Transverse colon (tissue), 4 donors: ENCODE measurements around the gene TMEM74B. TPM values are rescaled to one million over a fixed set of nuclear protein-coding genes. Genes with fewer than 3 reads are reported as not detected.
"Not testable (repeated sequence)": the region's sequence is repeated elsewhere in the genome, so short reads cannot be mapped to it uniquely, and the experiment has no call there.

Source experiments
- DNase-seq: peaks from one replicate; pipeline ENCODE4 v3.0.0-alpha.2; 2019
- H3K27ac ChIP-seq, 4 donors: fragments of 200-600 bp; sonication (generic); 2 replicates each; pipeline ENCODE4 v1.5.1; 2016 to 2018; ENCODE audit warnings: inconsistent platforms in 4 of 4
- H3K27me3 ChIP-seq: fragments of 200-600 bp; sonication (generic); 2 replicates; pipeline ENCODE4 v1.5.1; 2017; ENCODE audit warnings: inconsistent platforms
- H3K36me3 ChIP-seq, 4 donors: fragments of 200-600 bp; sonication (generic); 2 replicates each; pipeline ENCODE4 v1.5.1; 2017 to 2019; ENCODE audit warnings: inconsistent platforms in 4 of 4
- H3K4me1 ChIP-seq, 4 donors: fragments of 200-600 bp; sonication (generic); 2 replicates each; pipeline ENCODE4 v1.5.1; 2017 to 2020; ENCODE audit warnings: inconsistent platforms in 4 of 4
- H3K4me3 ChIP-seq, 4 donors: fragments of 200-600 bp; sonication (generic); 1 replicate in 1 of 4; 2 replicates in 3 of 4; pipeline versions ENCODE4 v1.5.1 to v1.6.1; 2017 to 2019; ENCODE audit warnings: inconsistent platforms in 4 of 4
- H3K9me3 ChIP-seq, 2 donors: fragments of 200-600 bp; sonication (generic); 2 replicates each; pipeline ENCODE4 v1.5.1; 2017 to 2019; ENCODE audit warnings: inconsistent platforms in 2 of 2
- EP300 ChIP-seq: sonication (generic); formaldehyde crosslinking; IDR thresholded peaks from one replicate; pipeline ENCODE4 v1.6.1; 2017; ENCODE audit warnings: antibody characterized with exemption, low read depth
- POLR2A ChIP-seq: fragments of 450-650 bp; IDR thresholded peaks from one replicate; pipeline ENCODE4 v1.6.1; 2016; ENCODE audit warnings: antibody characterized with exemption, mild to moderate bottlenecking, moderate library complexity
- POLR2AphosphoS5 ChIP-seq, 3 donors: sonication (generic); formaldehyde crosslinking; IDR thresholded peaks; one replicate each; pipeline ENCODE4 v1.6.1; 2016; ENCODE audit warnings: antibody characterized with exemption in 3 of 3
- WGBS, 2 donors: methylation state at CpG; one replicate each; pipeline ENCODE4 v1.1.5; 2018; ENCODE audit warnings: low coverage in 1 of 2; 5-methylcytosine and 5-hydroxymethylcytosine counted together
- in situ Hi-C, 4 donors: fragments of 200-750 bp; cut with MboI; loops; one replicate each; pipeline versions ENCODE4 v1.15.0 to v1.15.1; 2017; ENCODE audit warnings: low sequenced_read_pairs in 3 of 4, low pct_ligation_motif_present in 1 of 4, low pct_unique_long_range_greater_than_20kb in 1 of 4
- intact Hi-C: fragments of 100-400 bp; cut with DNase I; formaldehyde crosslinking; loops from one replicate; pipeline ENCODE4 v1.15.1; 2023; ENCODE audit warnings: low total_unique reads
- total RNA-seq, 4 donors: library from RNA; depleted of rRNA; stranded (reverse); fragments of >200 nt; gene quantifications; one replicate each; pipeline ENCODE4 v1.1.0, GENCODE V29; 2016
- TF ChIP-seq, protein P1 (sequence below), 5 experiments: fragments of 200-600 bp in 3 of 5; fragments of 450-650 bp in 2 of 5; sonication (generic) in 3 of 5; IDR thresholded peaks; 1 replicate in 2 of 5; 2 replicates in 3 of 5; pipeline ENCODE4 v1.5.1; 2016 to 2017; ENCODE audit warnings: antibody characterized with exemption in 5 of 5, inconsistent platforms in 3 of 5, mild to moderate bottlenecking in 2 of 5, moderate library complexity in 1 of 5

Gene TMEM74B
- total RNA-seq, 4 donors from 2014 or later: 0.96 to 10.5 (median 4.0) TPM; not detected in 1

DNA sequence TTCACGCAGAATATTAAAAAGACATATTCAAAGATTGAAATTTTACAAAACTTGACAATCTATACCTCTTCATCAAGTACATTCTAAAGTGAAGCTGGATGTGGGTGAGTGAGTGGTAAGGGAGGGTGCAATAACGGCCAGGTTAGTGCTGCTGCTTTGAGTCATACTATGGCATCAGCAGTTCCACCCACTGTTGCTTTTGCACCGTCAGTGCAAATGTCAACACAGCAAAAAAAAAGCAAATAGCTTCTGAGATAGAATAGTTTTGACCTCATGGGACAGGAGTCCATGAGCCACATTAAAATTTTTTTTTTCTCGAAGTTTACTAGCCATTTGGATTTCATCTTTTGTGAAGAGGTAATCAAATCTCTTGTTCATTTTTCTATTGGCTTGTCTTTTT is 34.6 kb downstream of the TMEM74B start:
- H3K4me1 ChIP-seq: no peaks in the 10 kb centered on the region
- 57 to 61% methylated on average over 4 of the region's 4 CpGs for WGBS, 2 donors
- no peaks in the 10 kb centered on the region for H3K27me3 ChIP-seq
- H3K27ac ChIP-seq: no peak overlapping the region
- TF ChIP-seq POLR2AphosphoS5 (IDR thresholded peaks at IDR 0.05): no peak
- TF ChIP-seq EP300: no peak
- TF ChIP-seq POLR2A: no peak
- TF ChIP-seq, protein P1, sequence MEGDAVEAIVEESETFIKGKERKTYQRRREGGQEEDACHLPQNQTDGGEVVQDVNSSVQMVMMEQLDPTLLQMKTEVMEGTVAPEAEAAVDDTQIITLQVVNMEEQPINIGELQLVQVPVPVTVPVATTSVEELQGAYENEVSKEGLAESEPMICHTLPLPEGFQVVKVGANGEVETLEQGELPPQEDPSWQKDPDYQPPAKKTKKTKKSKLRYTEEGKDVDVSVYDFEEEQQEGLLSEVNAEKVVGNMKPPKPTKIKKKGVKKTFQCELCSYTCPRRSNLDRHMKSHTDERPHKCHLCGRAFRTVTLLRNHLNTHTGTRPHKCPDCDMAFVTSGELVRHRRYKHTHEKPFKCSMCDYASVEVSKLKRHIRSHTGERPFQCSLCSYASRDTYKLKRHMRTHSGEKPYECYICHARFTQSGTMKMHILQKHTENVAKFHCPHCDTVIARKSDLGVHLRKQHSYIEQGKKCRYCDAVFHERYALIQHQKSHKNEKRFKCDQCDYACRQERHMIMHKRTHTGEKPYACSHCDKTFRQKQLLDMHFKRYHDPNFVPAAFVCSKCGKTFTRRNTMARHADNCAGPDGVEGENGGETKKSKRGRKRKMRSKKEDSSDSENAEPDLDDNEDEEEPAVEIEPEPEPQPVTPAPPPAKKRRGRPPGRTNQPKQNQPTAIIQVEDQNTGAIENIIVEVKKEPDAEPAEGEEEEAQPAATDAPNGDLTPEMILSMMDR (IDR thresholded peaks at IDR 0.05): no peak
- peaks cover 0 to 11% (median 3%) of the 10 kb centered on the region in 4 donors for H3K36me3 ChIP-seq
- no peak for DNase-seq
- no peaks in the 10 kb centered on the region for H3K9me3 ChIP-seq
- H3K4me3 ChIP-seq: no peak overlapping the region
- in situ Hi-C loops (no loop called here), intact Hi-C loops (no loop called here)

DNA sequence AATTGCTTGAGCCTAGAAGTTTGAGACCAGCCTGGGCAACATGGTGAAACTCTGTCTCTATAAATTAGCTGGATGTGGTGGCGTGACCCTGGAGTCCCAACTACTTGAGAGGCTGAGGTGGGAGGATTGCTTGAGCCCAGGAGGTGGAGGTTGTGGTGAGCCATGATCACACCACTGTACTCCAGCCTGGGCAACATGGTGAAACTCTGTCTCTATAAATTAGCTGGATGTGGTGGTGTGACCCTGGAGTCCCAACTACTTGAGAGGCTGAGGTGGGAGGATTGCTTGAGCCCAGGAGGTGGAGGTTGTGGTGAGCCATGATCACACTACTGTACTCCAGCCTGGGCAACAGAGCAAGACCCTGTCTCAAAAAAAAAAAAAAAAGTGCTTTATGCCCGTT is 35.0 kb downstream of the TMEM74B start:
- H3K36me3 ChIP-seq: peaks cover 0 to 10% (median 5%) of the 10 kb centered on the region in 4 donors
- H3K9me3 ChIP-seq, DNase-seq, H3K27me3 ChIP-seq, H3K27ac ChIP-seq, intact Hi-C loops, H3K4me1 ChIP-seq, H3K4me3 ChIP-seq: not testable (repeated sequence)
- in situ Hi-C loops: loop anchor here in 1 of 4 donors (25.0 kb wide), 1 partner anchor 312 kb away; the partner anchor contains the start of gene NSFL1C
- WGBS, 2 donors: 81 to 100% methylated on average over 1 to 2 of the region's 2 CpGs

DNA sequence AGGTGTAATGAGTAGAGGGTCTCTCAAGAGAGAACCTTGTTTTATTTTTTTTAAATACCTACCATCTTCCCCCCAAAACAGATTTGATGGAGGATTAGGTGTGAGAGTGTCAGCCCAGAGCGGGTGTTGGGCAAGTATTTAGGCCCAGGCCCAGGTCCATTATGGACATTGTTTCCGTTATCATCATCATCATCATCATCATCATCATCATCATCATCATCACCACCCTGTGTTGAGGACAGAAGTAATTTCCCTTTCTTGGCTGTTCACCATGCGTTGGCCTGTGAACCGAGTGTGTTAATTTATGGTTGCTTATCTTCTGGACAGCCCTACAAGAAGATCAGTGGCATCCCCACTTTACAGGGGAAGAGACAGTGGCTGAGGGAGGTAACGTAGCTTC is 37.8 kb downstream of the TMEM74B start:
- 82 to 90% methylated on average over 5 of the region's 5 CpGs for WGBS, 2 donors
- peaks cover 0 to 15% (median 5%) of the 10 kb centered on the region in 4 donors for H3K36me3 ChIP-seq
- no peaks in the 10 kb centered on the region for H3K27me3 ChIP-seq
- H3K9me3 ChIP-seq: no peaks in the 10 kb centered on the region
- intact Hi-C loops: no loop called here
- no peak overlapping the region for H3K4me3 ChIP-seq
- no peak overlapping the region for H3K27ac ChIP-seq
- no peaks in the 10 kb centered on the region for H3K4me1 ChIP-seq
- TF ChIP-seq POLR2A (no peak), EP300 (no peak), POLR2AphosphoS5 (IDR thresholded peaks at IDR 0.05) (no peak)
- TF ChIP-seq, protein P1 (IDR thresholded peaks at IDR 0.05): no peak
- in situ Hi-C loops: loop anchor here in 1 of 4 donors (25.0 kb wide), 1 partner anchor 315 kb away; the partner anchor contains the start of gene NSFL1C
- no peak for DNase-seq

DNA sequence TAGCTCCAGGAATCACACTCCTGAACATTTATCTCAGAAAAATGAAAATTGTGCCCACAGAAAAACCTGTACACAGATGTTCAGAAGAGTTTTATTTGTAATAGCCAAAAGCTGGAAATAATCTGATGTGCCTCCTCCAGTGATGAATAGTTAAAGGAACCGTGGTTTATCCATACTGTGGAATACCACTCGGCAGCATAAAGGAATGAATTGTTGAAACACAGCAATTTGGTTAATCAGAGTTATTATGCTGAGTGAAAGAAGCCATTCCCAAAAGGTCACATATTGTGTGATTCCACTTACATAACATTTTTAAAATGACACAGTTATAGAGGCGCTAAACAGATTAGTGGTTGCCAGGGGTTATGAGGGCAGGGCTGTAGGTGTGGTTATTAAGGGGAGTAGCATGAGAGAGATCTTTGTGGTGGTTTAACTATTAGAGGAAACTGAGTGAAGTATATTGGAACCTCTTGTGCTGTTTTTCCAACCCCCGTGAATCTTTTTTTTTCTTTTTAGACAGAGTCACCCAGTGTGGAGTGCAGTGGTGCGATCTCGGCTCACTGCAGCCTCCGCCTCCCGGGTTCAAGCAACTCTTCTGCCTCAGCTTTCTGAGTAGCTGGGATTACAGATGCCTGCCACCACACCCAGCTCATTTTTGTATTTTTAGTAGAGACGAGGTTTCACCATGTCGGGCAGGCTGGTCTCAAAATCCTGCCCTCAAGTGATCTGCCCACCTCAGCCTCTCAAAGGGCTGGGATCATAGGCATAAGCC is 40.2 kb downstream of the TMEM74B start:
- intact Hi-C loops (no loop called here), in situ Hi-C loops (loop anchor here in 1 of 4 donors (25.0 kb wide), 1 partner anchor 318 kb away; the partner anchor contains the start of gene NSFL1C)
- H3K36me3 ChIP-seq: peaks cover 0 to 35% (median 9%) of the 10 kb centered on the region in 4 donors
- H3K4me3 ChIP-seq: no peak overlapping the region
- no peaks in the 10 kb centered on the region for H3K9me3 ChIP-seq
- H3K4me1 ChIP-seq: no peaks in the 10 kb centered on the region
- H3K27ac ChIP-seq: no peak overlapping the region
- DNase-seq: no peak
- TF ChIP-seq POLR2AphosphoS5 (IDR thresholded peaks at IDR 0.05) (no peak), POLR2A (no peak), EP300 (no peak)
- TF ChIP-seq, protein P1 (IDR thresholded peaks at IDR 0.05): no peak
- WGBS, 2 donors: 91 to 93% methylated on average over 10 of the region's 10 CpGs
- no peaks in the 10 kb centered on the region for H3K27me3 ChIP-seq
